IMR-90 (cell line): ENCODE results near the gene BRPF1.

Experiments used
- BHLHE40 ChIP-seq: fragments of 150-350 bp; IDR thresholded peaks from 2 replicates; pipeline ENCODE4 v1.6.1; 2016; ENCODE audit warnings: mild to moderate bottlenecking, low read depth, low read length
- CEBPB ChIP-seq: IDR thresholded peaks from 2 replicates; pipeline ENCODE4 v1.6.1; 2012; ENCODE audit warnings: low read depth, low read length, improper control_type of control experiment
- CTCF ChIP-seq: conservative IDR thresholded peaks from 2 replicates; pipeline ENCODE4 v1.5.1; 2012; ENCODE audit warnings: mild to moderate bottlenecking, low read depth, low read length, improper control_type of control experiment
- FOS ChIP-seq: fragments of 150-350 bp; IDR thresholded peaks from 2 replicates; pipeline ENCODE4 v1.6.1; 2016; ENCODE audit warnings: low read depth, low read length
- MXI1 ChIP-seq: IDR thresholded peaks from 2 replicates; pipeline ENCODE4 v1.6.1; 2012; ENCODE audit warnings: low read depth, mild to moderate bottlenecking, low read length, moderate library complexity, borderline replicate concordance
- POLR2A ChIP-seq: IDR thresholded peaks from 2 replicates; pipeline ENCODE4 v1.6.1; 2012; ENCODE audit warnings: mild to moderate bottlenecking, low read depth, low read length
- RAD21 ChIP-seq: IDR thresholded peaks from 2 replicates; pipeline ENCODE4 v1.6.1; 2012; ENCODE audit warnings: low read length, improper control_type of control experiment
- RFX5 ChIP-seq: IDR thresholded peaks from 2 replicates; pipeline ENCODE4 v1.8.0; 2012; ENCODE audit warnings: low read depth, mild to moderate bottlenecking, low read length, moderate library complexity
- SMC3 ChIP-seq: fragments of 150-350 bp; IDR thresholded peaks from 2 replicates; pipeline ENCODE4 v1.6.1; 2016; ENCODE audit warnings: low read depth, mild to moderate bottlenecking, antibody characterized with exemption, low read length, moderate library complexity
- USF2 ChIP-seq: fragments of 150-350 bp; IDR thresholded peaks from 2 replicates; pipeline ENCODE4 v1.6.1; 2017; ENCODE audit warnings: mild to moderate bottlenecking, antibody characterized with exemption, low read length, low read depth

GRCh38 chr3:9686703-9687102 is 44.8 kb upstream of the BRPF1 start:
- TF ChIP-seq CTCF (no peak), BHLHE40 (no peak), POLR2A (no peak), RAD21 (no peak), MXI1 (no peak), RFX5 (no peak), CEBPB (no peak), SMC3 (no peak), USF2 (no peak), FOS (no peak)
